Calu3 (cell line): ENCODE results near the gene TNK2. TPM values are rescaled to one million over a fixed set of nuclear protein-coding genes. Genes with fewer than 3 reads are reported as not detected.

Experiments used
- BruUV-seq: library from RNA; stranded (reverse); fragments of 400-500 nt; replicated peaks from 2 replicates; lab custom pipeline; 2021; lab: Mats Ljungman, UMichigan
- CTCF ChIA-PET: fragments of 300-600 bp; sonication (Branson Sonifier 250); formaldehyde crosslinking; loops from one replicate; lab custom pipeline; 2022; ENCODE audit warnings: antibody characterized with exemption; lab: Charles Lee
- DNase-seq: peaks from one replicate; pipeline ENCODE4 v3.0.0; 2022
- H3K27ac Mint-ChIP-seq: one replicate; pipeline ENCODE4 v1.8.0; 2022; ENCODE audit warnings: mixed read lengths; ENCODE audit not compliant: unreplicated experiment
- H3K27me3 Mint-ChIP-seq: one replicate; pipeline ENCODE4 v1.8.0; 2022; ENCODE audit warnings: mixed read lengths; ENCODE audit not compliant: unreplicated experiment
- H3K36me3 Mint-ChIP-seq: one replicate; pipeline ENCODE4 v1.8.0; 2022; ENCODE audit warnings: mild to moderate bottlenecking, moderate library complexity, mixed read lengths; ENCODE audit not compliant: insufficient read depth, unreplicated experiment
- H3K4me1 Mint-ChIP-seq: one replicate; pipeline ENCODE4 v1.8.0; 2022; ENCODE audit warnings: mild to moderate bottlenecking, low read depth, mixed read lengths; ENCODE audit not compliant: unreplicated experiment
- H3K4me3 Mint-ChIP-seq: one replicate; pipeline ENCODE4 v1.8.0; 2022; ENCODE audit warnings: mild to moderate bottlenecking, low read depth, moderate library complexity, mixed read lengths; ENCODE audit not compliant: unreplicated experiment
- H3K9me3 Mint-ChIP-seq: one replicate; pipeline ENCODE4 v1.8.0; 2022; ENCODE audit warnings: low read depth, mixed read lengths; ENCODE audit not compliant: unreplicated experiment
- intact Hi-C: fragments of 100-400 bp; cut with micrococcal nuclease; formaldehyde crosslinking; loops from one replicate; pipeline ENCODE4 v1.10.0; 2022; ENCODE audit not compliant: unreplicated experiment
- total RNA-seq: library from RNA; stranded (reverse); gene quantifications from 2 replicates; pipeline ENCODE4 v1.2.3, GENCODE V29; 2022
- TF ChIP-seq, protein P1 (sequence below): fragments of 200-600 bp; IDR thresholded peaks from one replicate; pipeline ENCODE4 v1.8.0; 2022; ENCODE audit warnings: antibody characterized with exemption; ENCODE audit not compliant: unreplicated experiment

Gene TNK2
- total RNA-seq, 1 experiment from 2014 or later = 50.4 TPM

DNA sequence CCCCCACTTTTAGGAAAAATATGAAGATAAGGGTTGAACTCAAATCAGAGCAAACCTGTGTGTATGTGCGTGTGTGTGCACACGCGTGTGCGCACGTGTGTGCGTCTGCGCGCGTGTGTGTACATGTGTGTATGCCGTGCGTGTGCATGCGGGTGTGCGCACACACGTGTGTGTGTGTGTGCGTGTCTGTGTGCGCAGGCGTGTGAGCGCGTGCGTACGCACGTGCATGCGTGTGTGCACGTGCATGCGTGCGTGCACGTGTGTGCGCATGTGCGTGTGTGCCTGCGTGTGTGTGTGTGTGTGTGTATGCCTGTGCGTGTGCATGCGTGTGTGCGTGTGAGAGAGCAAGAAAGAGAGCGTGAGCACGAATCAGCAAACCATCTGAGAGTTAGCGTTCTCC, 20.7 kb downstream of the TNK2 start:
- H3K27me3 Mint-ChIP-seq = no peaks in the 10 kb centered on the region
- intact Hi-C loops = no loop called here
- no peaks in the 10 kb centered on the region for H3K4me1 Mint-ChIP-seq
- CTCF ChIA-PET = no interaction called here
- H3K27ac Mint-ChIP-seq = no peak overlapping the region
- DNase-seq = no peak
- peaks cover 12% of the 10 kb centered on the region for H3K36me3 Mint-ChIP-seq
- H3K9me3 Mint-ChIP-seq = no peaks in the 10 kb centered on the region
- no peak overlapping the region for H3K4me3 Mint-ChIP-seq
- no TSS peak for BruUV-seq
- TF ChIP-seq, protein P1, sequence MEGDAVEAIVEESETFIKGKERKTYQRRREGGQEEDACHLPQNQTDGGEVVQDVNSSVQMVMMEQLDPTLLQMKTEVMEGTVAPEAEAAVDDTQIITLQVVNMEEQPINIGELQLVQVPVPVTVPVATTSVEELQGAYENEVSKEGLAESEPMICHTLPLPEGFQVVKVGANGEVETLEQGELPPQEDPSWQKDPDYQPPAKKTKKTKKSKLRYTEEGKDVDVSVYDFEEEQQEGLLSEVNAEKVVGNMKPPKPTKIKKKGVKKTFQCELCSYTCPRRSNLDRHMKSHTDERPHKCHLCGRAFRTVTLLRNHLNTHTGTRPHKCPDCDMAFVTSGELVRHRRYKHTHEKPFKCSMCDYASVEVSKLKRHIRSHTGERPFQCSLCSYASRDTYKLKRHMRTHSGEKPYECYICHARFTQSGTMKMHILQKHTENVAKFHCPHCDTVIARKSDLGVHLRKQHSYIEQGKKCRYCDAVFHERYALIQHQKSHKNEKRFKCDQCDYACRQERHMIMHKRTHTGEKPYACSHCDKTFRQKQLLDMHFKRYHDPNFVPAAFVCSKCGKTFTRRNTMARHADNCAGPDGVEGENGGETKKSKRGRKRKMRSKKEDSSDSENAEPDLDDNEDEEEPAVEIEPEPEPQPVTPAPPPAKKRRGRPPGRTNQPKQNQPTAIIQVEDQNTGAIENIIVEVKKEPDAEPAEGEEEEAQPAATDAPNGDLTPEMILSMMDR = no peak

DNA sequence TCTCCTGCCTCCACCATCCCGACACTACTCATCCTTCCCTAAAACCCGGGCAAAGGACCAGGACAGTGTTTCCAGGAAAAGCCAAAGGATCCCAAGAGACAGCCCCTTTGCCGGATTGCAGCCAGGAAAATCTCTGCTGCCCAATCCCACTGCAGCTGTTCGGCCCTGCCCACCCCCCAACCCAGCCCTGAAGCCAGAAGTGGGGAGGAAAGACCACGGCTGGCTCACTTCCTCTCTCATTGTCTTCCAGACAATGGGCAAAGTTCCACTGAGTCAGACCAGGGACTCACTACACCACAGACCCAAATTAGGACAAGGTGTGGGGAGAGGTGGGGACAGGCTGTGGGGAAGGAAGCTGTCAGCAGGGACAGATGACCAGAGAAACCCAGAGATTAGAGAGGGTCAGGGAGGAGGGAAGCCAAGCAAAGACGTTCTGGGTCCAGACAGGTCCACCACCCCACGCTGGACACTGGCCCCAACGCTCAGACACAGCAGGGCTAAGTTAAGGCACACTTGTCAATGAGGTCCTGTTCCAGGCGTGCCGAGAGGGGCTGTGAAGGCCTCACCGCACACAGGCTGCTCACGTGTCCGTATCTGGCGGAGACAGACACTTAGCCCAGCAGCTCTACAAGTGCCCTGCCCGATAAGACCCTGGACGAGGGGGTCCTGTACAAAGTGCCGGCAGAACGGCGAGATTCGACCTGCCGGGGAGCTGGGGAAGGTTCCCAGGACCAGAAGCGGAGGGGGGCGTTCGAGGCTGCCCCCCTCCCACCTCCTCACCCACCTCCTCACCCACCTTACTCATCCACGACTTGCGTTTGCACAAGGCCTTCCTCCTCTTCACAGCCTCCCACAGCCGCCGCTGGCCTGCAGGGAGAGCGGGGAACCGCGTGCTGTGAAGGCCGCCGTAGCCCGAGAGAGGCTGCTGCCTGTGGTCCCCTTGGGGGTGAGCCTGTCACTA, 21.9 kb downstream of the TNK2 start:
- CTCF ChIA-PET = no interaction called here
- intact Hi-C loops = no loop called here
- no TSS peak for BruUV-seq
- Mint-ChIP-seq H3K4me1 (no peaks in the 10 kb centered on the region), H3K27me3 (no peaks in the 10 kb centered on the region), H3K4me3 (no peak overlapping the region), H3K36me3 (peaks cover 12% of the 10 kb centered on the region), H3K9me3 (no peaks in the 10 kb centered on the region), H3K27ac (no peak overlapping the region)
- no peak for DNase-seq
- TF ChIP-seq, protein P1 = no peak

DNA sequence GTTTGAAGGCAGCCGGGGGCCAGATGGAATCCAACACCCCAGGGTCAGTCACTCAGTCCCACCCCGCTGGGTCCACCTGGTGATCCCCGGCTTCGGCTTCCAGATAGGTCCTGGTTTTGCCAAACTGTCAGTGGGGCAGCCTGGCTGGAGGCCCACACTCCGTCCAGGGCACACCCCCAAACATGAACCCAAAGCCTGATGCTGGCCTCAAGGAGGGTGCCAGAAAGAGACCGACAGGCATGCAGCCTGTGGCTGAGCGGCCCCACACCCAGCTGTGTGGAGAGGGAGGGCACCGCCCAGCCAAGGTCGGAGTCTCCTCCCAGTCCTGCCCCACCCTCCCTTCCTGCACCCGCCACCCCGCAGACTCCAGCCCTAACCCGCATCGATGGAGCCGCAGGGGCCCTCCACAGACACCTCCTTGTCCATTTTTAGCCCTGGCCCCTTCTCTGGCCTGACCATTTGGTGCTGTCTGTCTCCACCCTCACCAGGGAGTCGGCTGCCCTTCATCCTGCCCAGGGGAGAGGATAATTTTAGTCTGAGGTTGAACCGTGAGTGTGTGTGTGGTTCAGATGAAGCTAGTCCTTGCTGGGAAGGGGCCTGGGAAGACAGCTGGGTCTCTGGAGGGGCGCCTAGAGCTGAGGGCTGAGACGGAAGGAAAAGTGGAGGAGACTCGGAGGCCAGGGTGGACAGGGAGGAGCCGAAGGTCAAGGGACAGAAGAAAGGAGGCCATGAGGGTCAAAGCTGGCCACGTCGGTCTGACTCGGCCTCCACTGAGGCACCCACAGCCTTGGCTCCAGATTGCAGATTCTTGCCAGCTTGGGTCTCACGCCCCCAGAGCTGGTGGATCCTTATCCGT, 23.1 kb downstream of the TNK2 start:
- BruUV-seq = no TSS peak
- no peaks in the 10 kb centered on the region for H3K9me3 Mint-ChIP-seq
- CTCF ChIA-PET = no interaction called here

DNA sequence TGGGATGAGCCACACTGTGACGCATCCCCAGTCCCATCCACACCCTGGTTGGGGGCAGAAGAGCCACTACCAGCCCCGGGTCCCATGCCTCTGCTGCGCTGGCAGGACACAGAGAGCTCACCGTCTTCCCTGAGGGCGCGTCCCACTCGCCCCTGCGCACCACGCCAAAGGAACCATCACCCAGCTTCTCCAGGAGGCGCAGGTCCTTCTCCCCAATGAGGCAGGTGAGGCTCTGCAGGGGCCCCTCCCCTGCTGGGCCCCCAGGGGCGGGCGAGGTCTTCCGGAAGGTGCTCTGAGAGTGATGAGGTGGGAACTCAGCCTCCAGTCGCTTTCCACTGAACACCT, 23.7 kb downstream of the TNK2 start:
- no peak overlapping the region for H3K27ac Mint-ChIP-seq
- peaks cover 12% of the 10 kb centered on the region for H3K36me3 Mint-ChIP-seq
- TF ChIP-seq, protein P1 = no peak
- no peaks in the 10 kb centered on the region for H3K27me3 Mint-ChIP-seq
- intact Hi-C loops = no loop called here
- no peaks in the 10 kb centered on the region for H3K4me1 Mint-ChIP-seq
- DNase-seq = no peak
- CTCF ChIA-PET = no interaction called here
- BruUV-seq = no TSS peak
- H3K9me3 Mint-ChIP-seq = no peaks in the 10 kb centered on the region
- no peak overlapping the region for H3K4me3 Mint-ChIP-seq

More for the DNA sequence above, 23.1 kb downstream of the TNK2 start:
- H3K4me1 Mint-ChIP-seq = no peaks in the 10 kb centered on the region
- intact Hi-C loops = no loop called here
- TF ChIP-seq, protein P1 = no peak
- no peak overlapping the region for H3K27ac Mint-ChIP-seq
- DNase-seq = no peak
- peaks cover 12% of the 10 kb centered on the region for H3K36me3 Mint-ChIP-seq
- no peaks in the 10 kb centered on the region for H3K27me3 Mint-ChIP-seq
- no peak overlapping the region for H3K4me3 Mint-ChIP-seq
